Measurements from ENCODE around the gene EIF5AL1.
"Not testable (repeated sequence)": the region's sequence is repeated elsewhere in the genome, so short reads cannot be mapped to it uniquely, and the experiment has no call there.

DNA sequence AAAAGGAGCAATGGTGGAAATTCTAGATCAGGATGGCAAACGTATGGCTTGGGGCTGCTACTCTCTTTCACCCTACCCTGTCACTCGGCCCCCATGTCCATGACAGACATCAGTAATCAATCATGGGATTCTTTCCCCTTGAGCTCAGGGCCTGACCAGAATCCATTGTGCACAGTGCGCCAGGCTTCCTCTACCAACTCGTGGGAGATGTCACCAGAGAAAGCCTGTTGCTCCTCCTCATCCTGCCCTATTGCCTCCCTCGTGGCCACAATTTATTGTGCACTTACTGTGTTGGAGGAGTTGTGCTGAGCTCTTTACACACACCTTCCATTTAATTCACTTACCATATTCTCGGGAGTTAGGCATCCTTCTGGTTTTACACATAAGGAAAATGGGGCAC is 26.0 kb downstream of the EIF5AL1 start:
- not testable (repeated sequence) for TF ChIP-seq CTCF (IDR thresholded peaks at IDR 0.05); EZH2 (IDR thresholded peaks at IDR 0.05; ENCODE audit: borderline replicate concordance, insufficient read depth, low read depth, low read length, poor library complexity, severe bottlenecking)
